ENCODE results near the gene CES4A. TPM values are rescaled to one million over a fixed set of nuclear protein-coding genes. Genes with fewer than 3 reads are reported as not detected.

Gene CES4A
- total RNA-seq, 1 experiment from 2014 or later = 1.9 TPM

DNA sequence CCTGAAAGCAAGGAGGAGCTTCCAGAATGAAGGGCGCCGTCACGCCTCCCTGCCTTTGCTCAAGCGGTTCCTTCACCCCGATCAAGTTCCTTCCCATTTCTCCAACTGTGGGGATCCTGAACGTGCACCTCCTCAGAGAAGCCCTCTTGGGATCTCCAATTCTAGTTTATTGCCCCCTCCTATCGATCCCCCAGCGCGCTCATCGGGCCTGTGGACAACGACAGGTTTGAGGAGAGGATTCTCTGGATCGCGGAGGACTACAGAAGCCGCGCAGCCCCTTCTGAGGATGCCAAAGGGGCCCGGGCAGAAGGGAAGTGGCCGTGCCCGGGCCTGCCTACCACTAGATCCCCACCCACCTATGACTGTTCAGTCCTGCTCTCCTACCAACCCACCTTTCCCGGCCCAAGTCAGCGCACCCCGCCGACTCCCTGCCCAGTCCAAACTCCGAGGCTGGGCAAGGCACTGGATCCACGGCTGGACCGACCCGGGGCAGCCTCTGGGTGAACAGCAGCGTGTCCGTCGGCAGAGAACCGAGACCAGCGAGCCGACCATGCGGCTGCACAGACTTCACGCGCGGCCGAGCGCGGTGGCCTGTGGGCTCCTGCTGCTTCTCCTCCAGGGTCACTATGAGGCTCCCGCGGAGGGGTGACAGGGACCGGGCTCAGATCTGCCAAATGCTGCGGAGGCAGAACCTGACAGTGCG lies 40.1 kb upstream of the CES4A start:
- Histone ChIP-seq H3K23ac (ENCODE audit: insufficient read length, low read depth, low read length) (no peak overlapping the region), H3T11ph (ENCODE audit: low read length) (no peak overlapping the region), H3K27ac (ENCODE audit: insufficient read length, low read depth, low read length) (no peak overlapping the region), H4K20me1 (ENCODE audit: control insufficient read depth, insufficient read depth, insufficient read length) (no peaks in the 10 kb centered on the region), H2AK5ac (ENCODE audit: insufficient read length, low read length) (no peak overlapping the region), H4K8ac (replicated peaks; ENCODE audit: insufficient read length, low read depth, low read length) (no peak overlapping the region), H3K4ac (ENCODE audit: low read depth, low read length) (no peak overlapping the region), H3K14ac (ENCODE audit: insufficient read depth, low read length) (no peak overlapping the region), H2AFZ (ENCODE audit: low read length) (no peak overlapping the region), H3K79me2 (ENCODE audit: insufficient read depth, low read length) (no peaks in the 10 kb centered on the region), H3K9me3 (ENCODE audit: control insufficient read depth, low read depth, low read length) (no peaks in the 10 kb centered on the region), H3K4me2 (ENCODE audit: insufficient read depth, insufficient read length, low read length) (peak overlapping the region; percentile 21), H2BK15ac (ENCODE audit: low read depth, low read length) (no peak overlapping the region), H2BK5ac (ENCODE audit: insufficient read length, low read length) (no peak overlapping the region), H3K23me2 (ENCODE audit: insufficient read length, low read depth, low read length, poor library complexity, severe bottlenecking) (no peaks in the 10 kb centered on the region), H4K5ac (ENCODE audit: insufficient read length, low read depth, low read length) (no peak overlapping the region), H3K56ac (ENCODE audit: insufficient read length, low read depth, low read length) (no peak overlapping the region), H3K27me3 (ENCODE audit: insufficient read depth, low read length) (peaks cover 14% of the 10 kb centered on the region; the same call in 1 of the 2 replicates), H2BK120ac (ENCODE audit: low read depth, low read length, poor library complexity, severe bottlenecking) (no peak overlapping the region), H4K91ac (ENCODE audit: insufficient read length, low read depth, low read length) (no peak overlapping the region), H3K9ac (ENCODE audit: extremely low read depth, insufficient read length, low read length) (no peak overlapping the region), H3K18ac (ENCODE audit: insufficient read length, low read depth, low read length) (no peak overlapping the region), H2BK12ac (ENCODE audit: insufficient read length, low read depth, low read length) (no peak overlapping the region), H3K4me1 (ENCODE audit: insufficient read depth, low read length) (no peaks in the 10 kb centered on the region), H3K79me1 (ENCODE audit: insufficient read depth, low read depth, low read length, poor library complexity, severe bottlenecking) (no peaks in the 10 kb centered on the region), H2BK20ac (ENCODE audit: low read depth, low read length, poor library complexity, severe bottlenecking) (no peak overlapping the region)
- Mint-ChIP-seq H3K36me3 (ENCODE audit: insufficient read depth in 1 of 3, low read depth in 3 of 3) (peaks cover 0 to 12% (median 8%) of the 10 kb centered on the region in 3 experiments; a peak in 5 of 7 replicates), H3K4me1 (peaks cover 7 to 10% of the 10 kb centered on the region in 2 experiments), H3K27ac (no peak overlapping the region), H3K9me3 (peaks cover 6 to 8% of the 10 kb centered on the region in 2 experiments; a peak in 3 of 5 replicates), H3K4me3 (no peak overlapping the region), H3K27me3 (ENCODE audit: low read depth) (peaks cover 5% of the 10 kb centered on the region)
- no peak for DNase-seq
- TF ChIP-seq, protein P1, sequence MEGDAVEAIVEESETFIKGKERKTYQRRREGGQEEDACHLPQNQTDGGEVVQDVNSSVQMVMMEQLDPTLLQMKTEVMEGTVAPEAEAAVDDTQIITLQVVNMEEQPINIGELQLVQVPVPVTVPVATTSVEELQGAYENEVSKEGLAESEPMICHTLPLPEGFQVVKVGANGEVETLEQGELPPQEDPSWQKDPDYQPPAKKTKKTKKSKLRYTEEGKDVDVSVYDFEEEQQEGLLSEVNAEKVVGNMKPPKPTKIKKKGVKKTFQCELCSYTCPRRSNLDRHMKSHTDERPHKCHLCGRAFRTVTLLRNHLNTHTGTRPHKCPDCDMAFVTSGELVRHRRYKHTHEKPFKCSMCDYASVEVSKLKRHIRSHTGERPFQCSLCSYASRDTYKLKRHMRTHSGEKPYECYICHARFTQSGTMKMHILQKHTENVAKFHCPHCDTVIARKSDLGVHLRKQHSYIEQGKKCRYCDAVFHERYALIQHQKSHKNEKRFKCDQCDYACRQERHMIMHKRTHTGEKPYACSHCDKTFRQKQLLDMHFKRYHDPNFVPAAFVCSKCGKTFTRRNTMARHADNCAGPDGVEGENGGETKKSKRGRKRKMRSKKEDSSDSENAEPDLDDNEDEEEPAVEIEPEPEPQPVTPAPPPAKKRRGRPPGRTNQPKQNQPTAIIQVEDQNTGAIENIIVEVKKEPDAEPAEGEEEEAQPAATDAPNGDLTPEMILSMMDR (conservative IDR thresholded peaks at IDR 0.05) = no peak
- WGBS (ENCODE audit: extremely low coverage, insufficient read length, low lambda C conversion rate) = no CpG with 5 or more reads among the region's 44 CpGs

Data from H9 (cell line).